ENCODE measurements around the gene CBLB. TPM values are rescaled to one million over a fixed set of nuclear protein-coding genes. Genes with fewer than 3 reads are reported as not detected.

CBLB gene
- total and polyA plus RNA-seq, 2 of the 4 experiments (the other 2 are of a cell fraction) = 10.1 to 20.1 TPM

DNA sequence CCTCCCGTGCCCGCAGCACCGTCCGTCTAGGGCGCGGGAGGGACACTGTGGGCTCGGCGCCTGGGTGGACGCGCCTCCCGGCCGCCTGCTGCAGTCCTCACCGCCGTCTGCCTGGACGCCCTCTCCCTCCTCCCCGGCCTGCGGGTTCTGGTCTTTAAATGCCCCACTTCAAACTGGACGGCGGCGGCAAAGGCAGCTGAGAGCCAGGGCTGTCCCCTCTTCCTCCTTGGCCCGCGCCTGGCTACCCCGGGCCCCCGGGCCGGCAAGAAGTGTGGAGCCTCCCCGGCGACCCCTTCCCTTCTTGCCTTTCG, 426 bp downstream of the CBLB start:
- peak overlapping the region; percentile 77 for H3K9ac ChIP-seq (ENCODE audit: low read depth, low read length)
- DNase-seq (peak; percentile 52), ATAC-seq (ENCODE audit: low read depth) (peak; percentile 33)
- peaks cover 2% of the 10 kb centered on the region; the same call in 1 of the 2 replicates for H3K4me1 ChIP-seq (ENCODE audit: control insufficient read depth, insufficient read depth, low read length)
- H2AFZ ChIP-seq (replicated peaks; ENCODE audit: low read length, poor library complexity) = peak overlapping the region; percentile 98
- peak overlapping the region; percentile 79; the same call in 2 of the 3 replicates for H2BK15ac ChIP-seq (ENCODE audit: low read depth, low read length)
- H3K18ac ChIP-seq (ENCODE audit: low read depth, low read length) = peak overlapping the region; percentile 72
- no peaks in the 10 kb centered on the region for H3K9me3 ChIP-seq (ENCODE audit: control insufficient read depth, insufficient read depth, low read length)
- H2AK9ac ChIP-seq (replicated peaks; ENCODE audit: low read depth, low read length, poor library complexity) = peak overlapping the region; percentile 95
- H4K5ac ChIP-seq (ENCODE audit: low read depth, low read length) = peak overlapping the region; percentile 52
- intact Hi-C loops (cut with micrococcal nuclease) (loop anchor here (1.0 to 10.0 kb wide), 9 partner anchors 136 to 1196 kb away; no protein-coding TSS in a partner anchor), dilution Hi-C loops (cut with HindIII; ENCODE audit: low sequenced_read_pairs, unreplicated experiment) (no loop called here), in situ Hi-C loops (cut with MboI; ENCODE audit: low sequenced_read_pairs) (no loop called here)
- WGBS, 2 experiments (ENCODE audit: extremely low coverage in 2 of 2, insufficient read length in 1 of 2) = 0% methylated on average over 16 of the region's 28 CpGs; no CpG with 5 or more reads in 1 of the 2 experiments
- POLR2A ChIA-PET (ENCODE audit: unreplicated experiment) = no interaction called here
- CTCF ChIA-PET = no interaction called here
- peak overlapping the region; percentile 99 for H3K14ac ChIP-seq (replicated peaks; ENCODE audit: low read depth, low read length)
- peak overlapping the region; percentile 78 for H3K4me3 ChIP-seq (ENCODE audit: insufficient read depth, low read depth, low read length)
- H3K4me2 ChIP-seq (ENCODE audit: low read depth, low read length) = peak overlapping the region; percentile 83
- H3K27me3 ChIP-seq (ENCODE audit: control insufficient read depth, insufficient read depth, low read length) = no peaks in the 10 kb centered on the region
- H3K56ac ChIP-seq (ENCODE audit: extremely low read depth, insufficient read depth, low read length) = peak overlapping the region; percentile 86; the same call in 1 of the 2 replicates
- H4K20me1 ChIP-seq (ENCODE audit: insufficient read depth, low read length) = 0 out of 2 replicates have a peak, but pooled peaks cover 4% of the 10 kb centered on the region
- no peaks in the 10 kb centered on the region; the same call in 1 of the 2 replicates for H3K36me3 ChIP-seq (ENCODE audit: control insufficient read depth, insufficient read depth, low read length)
- peak overlapping the region; percentile 76 for H2BK120ac ChIP-seq (ENCODE audit: low read depth, low read length)
- peak overlapping the region; percentile 78 for H2BK5ac ChIP-seq (ENCODE audit: low read depth, low read length, poor library complexity, severe bottlenecking)
- peak overlapping the region; percentile 88 for H3K27ac ChIP-seq (ENCODE audit: insufficient read depth, low read length)
- no peak overlapping the region for H2BK20ac ChIP-seq (ENCODE audit: low read depth, low read length)
- H4K91ac ChIP-seq (ENCODE audit: insufficient read depth, low read depth, low read length) = peak overlapping the region; percentile 78
- no TSS peak for BruUV-seq (replicated peaks)
- H2AK5ac ChIP-seq (ENCODE audit: low read depth, low read length) = peak overlapping the region; percentile 39; the same call in 1 of the 2 replicates
- H3K4ac ChIP-seq (ENCODE audit: low read depth, low read length) = peak overlapping the region; percentile 86
- no peaks in the 10 kb centered on the region for H3K9me1 ChIP-seq (ENCODE audit: insufficient read depth, low read length)
- TF ChIP-seq NFE2L2 (IDR thresholded peaks at IDR 0.05; ENCODE audit: low read depth, low read length) = no peak
- peak; percentile 30; the same call in 1 of the 2 replicates for TF ChIP-seq RAD21 (IDR thresholded peaks at IDR 0.05; ENCODE audit: low read length)
- TF ChIP-seq SMC3 (IDR thresholded peaks at IDR 0.05; ENCODE audit: low read depth, low read length) = 0 out of 2 replicates have a peak, but pooled peaks have one; percentile 1
- peak overlapping the region; percentile 99 for H3K23ac ChIP-seq (ENCODE audit: low read depth, low read length)
- peaks cover 8 to 40% of the 10 kb centered on the region in 2 experiments for H3K79me1 ChIP-seq (ENCODE audit: low read depth in 1 of 2, low read length in 2 of 2)
- peak overlapping the region; percentile 51 to 79; a peak in 2 of 4 replicates for H4K8ac ChIP-seq (ENCODE audit: low read depth in 2 of 2, low read length in 2 of 2)
